ENCODE measurements around the gene DAAM1. TPM values are rescaled to one million over a fixed set of nuclear protein-coding genes. Genes with fewer than 3 reads are reported as not detected.

Gene DAAM1
- polyA plus RNA-seq, 3 donors from 2014 or later, result 7.3 to 14.2 (median 12.1) TPM

GRCh38 chr14:59313144-59313651, 124.7 kb downstream of the DAAM1 start:
- no peak overlapping the region for H3K27ac Mint-ChIP-seq
- peaks cover 0 to 2% (median 0%) of the 10 kb centered on the region in 3 donors for H3K27me3 Mint-ChIP-seq (ENCODE audit: low read depth in 3 of 3)
- no peaks in the 10 kb centered on the region for H3K9me3 Mint-ChIP-seq
- peaks cover 5 to 8% of the 10 kb centered on the region in 2 donors for H3K4me1 Mint-ChIP-seq
- no peak overlapping the region for H3K4me3 Mint-ChIP-seq
- H3K36me3 Mint-ChIP-seq, result no peaks in the 10 kb centered on the region
- no peak for DNase-seq

- Mint-ChIP-seq H3K4me3 (no peak overlapping the region), H3K4me1 (peaks cover 5 to 8% of the 10 kb centered on the region in 2 donors), H3K27me3 (ENCODE audit: low read depth in 3 of 3) (no peaks in the 10 kb centered on the region), H3K27ac (no peak overlapping the region), H3K9me3 (no peaks in the 10 kb centered on the region), H3K36me3 (no peaks in the 10 kb centered on the region)
- DNase-seq, result no peak
Measured at GRCh38 chr14:59313658-59314608, 125.5 kb downstream of the DAAM1 start.

- Mint-ChIP-seq H3K27ac (no peak overlapping the region), H3K4me3 (no peak overlapping the region)
Measured at GRCh38 chr14:59314953-59315599, 126.6 kb downstream of the DAAM1 start.

GRCh38 chr14:59316151-59316830, 127.8 kb downstream of the DAAM1 start:
- Mint-ChIP-seq H3K27me3 (ENCODE audit: low read depth in 3 of 3) (no peaks in the 10 kb centered on the region), H3K4me3 (no peak overlapping the region), H3K36me3 (no peaks in the 10 kb centered on the region), H3K27ac (no peak overlapping the region), H3K9me3 (no peaks in the 10 kb centered on the region), H3K4me1 (peaks cover 0 to 6% of the 10 kb centered on the region in 2 donors)
- no peak for DNase-seq

More at GRCh38 chr14:59314953-59315599, 126.6 kb downstream of the DAAM1 start:
- no peak for DNase-seq
- H3K36me3 Mint-ChIP-seq, result no peaks in the 10 kb centered on the region
- H3K27me3 Mint-ChIP-seq (ENCODE audit: low read depth in 3 of 3), result no peaks in the 10 kb centered on the region
- H3K9me3 Mint-ChIP-seq, result no peaks in the 10 kb centered on the region
- peaks cover 5 to 8% of the 10 kb centered on the region in 2 donors for H3K4me1 Mint-ChIP-seq

- no peaks in the 10 kb centered on the region for H3K27me3 Mint-ChIP-seq (ENCODE audit: low read depth in 3 of 3)
- H3K9me3 Mint-ChIP-seq, result no peaks in the 10 kb centered on the region
- no peak overlapping the region for H3K27ac Mint-ChIP-seq
- no peaks in the 10 kb centered on the region for H3K36me3 Mint-ChIP-seq
- H3K4me1 Mint-ChIP-seq, result peaks cover 0 to 11% of the 10 kb centered on the region in 2 donors
- no peak overlapping the region for H3K4me3 Mint-ChIP-seq
- no peak for DNase-seq
Measured at GRCh38 chr14:59317346-59317745, 128.9 kb downstream of the DAAM1 start.

GRCh38 chr14:59317798-59318505, 129.5 kb downstream of the DAAM1 start:
- H3K4me1 Mint-ChIP-seq, result peaks cover 0 to 11% of the 10 kb centered on the region in 2 donors

GRCh38 chr14:59318908-59319307, 130.4 kb downstream of the DAAM1 start:
- H3K4me3 Mint-ChIP-seq, result no peak overlapping the region

More at GRCh38 chr14:59317798-59318505, 129.5 kb downstream of the DAAM1 start:
- no peaks in the 10 kb centered on the region for H3K27me3 Mint-ChIP-seq (ENCODE audit: low read depth in 3 of 3)
- H3K27ac Mint-ChIP-seq, result no peak overlapping the region
- H3K36me3 Mint-ChIP-seq, result peaks cover 0 to under 1% (median 0%) of the 10 kb centered on the region in 3 donors
- H3K9me3 Mint-ChIP-seq, result no peaks in the 10 kb centered on the region
- no peak overlapping the region for H3K4me3 Mint-ChIP-seq
- DNase-seq, result no peak

GRCh38 chr14:59320361-59320760, 131.9 kb downstream of the DAAM1 start:
- DNase-seq, result no peak
- H3K4me3 Mint-ChIP-seq, result no peak overlapping the region
- H3K27me3 Mint-ChIP-seq (ENCODE audit: low read depth in 3 of 3), result no peaks in the 10 kb centered on the region
- no peaks in the 10 kb centered on the region for H3K9me3 Mint-ChIP-seq
- H3K4me1 Mint-ChIP-seq, result peaks cover 0 to 11% of the 10 kb centered on the region in 2 donors
- H3K36me3 Mint-ChIP-seq, result peaks cover 3 to 13% (median 6%) of the 10 kb centered on the region in 3 donors
- no peak overlapping the region for H3K27ac Mint-ChIP-seq

More at GRCh38 chr14:59318908-59319307, 130.4 kb downstream of the DAAM1 start:
- peaks cover 0 to 11% of the 10 kb centered on the region in 2 donors for H3K4me1 Mint-ChIP-seq
- no peak for DNase-seq
- H3K27ac Mint-ChIP-seq, result no peak overlapping the region
- H3K9me3 Mint-ChIP-seq, result no peaks in the 10 kb centered on the region
- H3K36me3 Mint-ChIP-seq, result peaks cover 3 to 6% (median 5%) of the 10 kb centered on the region in 3 donors
- no peaks in the 10 kb centered on the region for H3K27me3 Mint-ChIP-seq (ENCODE audit: low read depth in 3 of 3)

GRCh38 chr14:59320763-59321625, 132.5 kb downstream of the DAAM1 start:
- no peaks in the 10 kb centered on the region for H3K9me3 Mint-ChIP-seq
- H3K36me3 Mint-ChIP-seq, result peaks cover 3 to 19% (median 6%) of the 10 kb centered on the region in 3 donors
- H3K4me3 Mint-ChIP-seq, result no peak overlapping the region
- no peaks in the 10 kb centered on the region for H3K27me3 Mint-ChIP-seq (ENCODE audit: low read depth in 3 of 3)
- H3K4me1 Mint-ChIP-seq, result peaks cover 0 to 11% of the 10 kb centered on the region in 2 donors
- no peak for DNase-seq
- no peak overlapping the region for H3K27ac Mint-ChIP-seq

GRCh38 chr14:59321626-59321949, 133.1 kb downstream of the DAAM1 start:
- Mint-ChIP-seq H3K27me3 (ENCODE audit: low read depth in 3 of 3) (no peaks in the 10 kb centered on the region), H3K4me1 (peaks cover 0 to 11% of the 10 kb centered on the region in 2 donors), H3K9me3 (no peaks in the 10 kb centered on the region), H3K36me3 (peaks cover 3 to 25% (median 9%) of the 10 kb centered on the region in 3 donors), H3K4me3 (no peak overlapping the region), H3K27ac (no peak overlapping the region)
- DNase-seq, result no peak

GRCh38 chr14:59325906-59326305, 137.4 kb downstream of the DAAM1 start:
- Mint-ChIP-seq H3K4me1 (peaks cover 0 to 22% of the 10 kb centered on the region in 2 donors), H3K4me3 (no peak overlapping the region), H3K9me3 (no peaks in the 10 kb centered on the region), H3K27ac (no peak overlapping the region), H3K27me3 (ENCODE audit: low read depth in 3 of 3) (no peaks in the 10 kb centered on the region), H3K36me3 (peaks cover 21 to 37% (median 21%) of the 10 kb centered on the region in 3 donors)
- DNase-seq, result no peak

GRCh38 chr14:59328454-59328853, 140.0 kb downstream of the DAAM1 start:
- H3K4me3 Mint-ChIP-seq, result no peak overlapping the region
- H3K4me1 Mint-ChIP-seq, result peaks cover 0 to 13% of the 10 kb centered on the region in 2 donors
- no peaks in the 10 kb centered on the region for H3K9me3 Mint-ChIP-seq
- H3K36me3 Mint-ChIP-seq, result peaks cover 26 to 45% (median 29%) of the 10 kb centered on the region in 3 donors
- no peak for DNase-seq
- H3K27me3 Mint-ChIP-seq (ENCODE audit: low read depth in 3 of 3), result no peaks in the 10 kb centered on the region
- no peak overlapping the region for H3K27ac Mint-ChIP-seq

Measured in immature natural killer cell (primary cell).